Measurements from ENCODE around the gene EYA4.

Gene EYA4

DNA sequence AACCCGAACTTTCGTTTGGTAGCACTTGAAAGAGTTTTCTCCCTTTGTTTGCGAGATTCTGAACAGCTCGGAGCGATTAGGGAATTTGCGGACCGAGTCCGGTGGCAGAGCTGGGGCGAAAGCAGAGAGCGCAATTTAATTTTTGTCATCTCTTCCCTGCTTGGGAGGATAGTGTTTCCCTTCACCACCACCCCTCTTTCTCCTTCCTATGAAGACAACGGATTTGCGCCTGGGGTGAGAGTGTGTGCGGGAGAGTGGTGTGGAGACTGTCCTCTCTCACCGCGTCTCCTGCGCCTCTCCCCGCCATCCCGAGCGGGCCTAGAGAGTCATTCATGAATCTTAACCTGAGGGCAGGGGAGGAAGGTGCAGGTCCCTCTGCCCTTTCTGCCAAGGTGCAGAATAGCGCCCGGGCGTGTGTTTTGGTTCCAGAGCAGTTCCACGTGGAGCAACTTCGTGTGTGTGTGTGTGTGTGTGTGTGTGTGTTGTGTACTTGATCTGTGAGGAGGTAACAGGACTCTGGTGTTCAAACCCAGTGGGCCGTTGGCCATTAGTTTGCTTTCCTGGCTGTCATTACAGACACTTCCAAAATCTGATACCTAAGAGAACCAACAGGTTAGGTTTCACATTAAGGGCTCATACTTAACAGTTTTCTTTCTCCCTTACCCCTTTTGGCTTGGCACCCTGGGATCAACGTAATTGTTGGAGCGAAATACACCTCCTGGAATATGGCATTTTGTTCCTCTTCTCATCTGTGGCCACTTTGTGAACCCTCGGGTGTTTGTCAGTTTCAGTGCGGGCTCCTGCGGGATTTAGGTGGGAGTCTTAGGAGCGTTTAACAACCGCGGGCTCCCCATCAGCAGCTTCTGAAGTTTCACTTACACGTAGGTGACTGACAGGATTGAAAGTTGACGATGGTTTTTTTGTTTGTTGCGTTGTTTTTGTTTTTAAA lies 1.8 kb downstream of the EYA4 start:
- DNase-seq, result no peak

DNA sequence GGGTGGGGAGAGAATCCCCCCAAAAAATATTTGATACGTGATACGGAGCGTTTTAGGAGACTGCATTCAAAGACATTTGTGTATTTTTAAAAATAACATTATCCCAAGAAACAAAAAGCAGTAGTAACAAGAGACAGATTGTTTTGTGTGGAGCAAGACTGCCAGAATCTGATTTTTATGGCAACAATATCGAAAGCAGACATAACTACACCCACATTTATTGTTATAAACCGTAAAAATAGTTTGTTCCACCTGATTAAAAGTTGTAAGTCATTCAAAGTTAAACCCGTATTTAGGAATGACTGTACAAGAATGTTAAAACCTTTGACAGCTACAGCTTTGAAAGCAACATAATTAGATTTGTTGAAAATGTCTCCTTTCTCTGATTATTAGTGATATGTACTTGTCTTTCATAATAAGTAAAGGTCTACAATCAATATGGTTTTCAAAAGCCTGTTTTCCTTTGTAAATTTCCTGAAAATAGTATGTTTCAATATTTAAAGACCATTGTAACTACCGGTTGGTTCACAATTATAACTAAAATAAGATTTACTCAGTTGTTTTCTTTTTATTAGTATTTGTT lies 2.7 kb downstream of the EYA4 start:
- DNase-seq, result no peak

DNA sequence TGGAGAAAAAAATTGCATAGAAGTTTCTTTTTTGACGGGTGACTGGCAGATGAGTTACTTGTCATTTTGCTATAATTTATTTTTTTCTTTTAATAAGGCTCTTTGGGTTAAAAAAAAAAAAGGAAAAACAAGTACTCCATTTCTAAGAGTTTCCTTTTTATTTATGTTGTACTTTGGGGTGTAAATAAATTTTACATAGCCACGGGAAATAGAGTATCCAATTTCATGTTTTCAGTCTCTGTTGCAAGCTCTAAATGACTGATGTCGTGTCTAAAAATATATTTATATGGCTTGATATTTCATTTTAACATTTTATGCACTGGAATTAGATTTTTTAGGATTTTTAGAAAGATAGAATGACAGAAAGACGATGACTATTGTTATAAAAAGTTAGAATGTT lies 3.4 kb downstream of the EYA4 start:
- DNase-seq, result no peak

DNA sequence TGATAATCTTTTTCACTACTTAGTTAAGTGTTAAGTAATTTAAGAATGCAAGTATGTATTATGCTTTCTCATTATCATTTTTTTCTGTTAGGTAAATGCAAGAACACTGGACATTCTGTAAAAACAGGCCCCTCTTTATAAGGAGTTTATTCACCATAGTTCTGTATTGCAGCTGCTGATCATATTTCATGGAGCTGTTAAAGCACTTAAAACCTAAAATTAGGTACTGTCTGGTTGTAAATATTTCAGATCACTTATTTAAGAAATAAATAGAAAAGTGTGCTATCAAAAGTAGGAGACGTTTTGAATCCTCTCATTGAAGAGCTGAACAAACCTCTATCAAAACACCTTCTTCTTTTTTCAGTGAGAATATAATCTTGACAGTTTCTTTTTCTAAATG lies 3.9 kb downstream of the EYA4 start:
- no peak for DNase-seq

DNA sequence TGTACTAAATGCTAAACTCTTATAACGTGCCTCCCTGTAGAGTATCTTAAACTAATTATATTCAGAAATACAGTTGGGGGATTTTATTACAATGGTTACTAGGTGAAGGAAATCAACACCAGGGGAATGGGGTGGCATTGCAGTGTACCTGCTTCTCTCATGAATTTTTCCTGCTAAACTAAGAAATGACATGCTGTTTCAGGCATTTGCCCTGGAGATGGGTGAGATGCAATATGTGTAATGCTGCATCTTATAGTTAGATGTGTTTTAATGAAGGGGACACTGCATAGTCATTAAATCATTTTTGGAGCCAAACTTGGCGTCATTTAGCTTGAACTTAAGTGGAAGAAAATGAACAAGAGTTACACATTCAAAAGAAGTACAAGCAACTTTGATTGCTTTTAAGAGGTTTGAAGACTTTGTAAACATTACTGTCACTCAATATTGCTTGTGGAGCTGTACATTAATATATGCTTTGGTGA lies 4.3 kb downstream of the EYA4 start:
- no peak for DNase-seq

DNA sequence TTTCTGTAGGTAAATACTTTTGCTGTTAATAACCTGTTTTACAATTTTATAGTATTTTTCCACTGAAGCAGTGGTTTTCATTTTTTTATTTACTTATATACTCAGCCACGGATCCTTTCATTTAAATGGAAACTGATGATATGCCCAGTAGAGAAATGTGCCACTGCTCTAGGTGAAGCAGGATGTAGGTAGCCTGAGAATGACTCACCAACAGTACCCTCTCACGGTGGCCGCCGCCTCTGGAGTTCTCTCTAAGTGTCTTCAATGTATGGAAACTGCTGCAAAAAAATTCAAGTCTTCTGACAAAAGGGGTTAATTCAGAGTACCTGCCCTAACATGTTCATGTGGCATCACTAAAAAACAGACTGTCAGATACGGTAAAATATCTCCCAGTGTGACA lies 6.4 kb downstream of the EYA4 start:
- no peak for DNase-seq

DNA sequence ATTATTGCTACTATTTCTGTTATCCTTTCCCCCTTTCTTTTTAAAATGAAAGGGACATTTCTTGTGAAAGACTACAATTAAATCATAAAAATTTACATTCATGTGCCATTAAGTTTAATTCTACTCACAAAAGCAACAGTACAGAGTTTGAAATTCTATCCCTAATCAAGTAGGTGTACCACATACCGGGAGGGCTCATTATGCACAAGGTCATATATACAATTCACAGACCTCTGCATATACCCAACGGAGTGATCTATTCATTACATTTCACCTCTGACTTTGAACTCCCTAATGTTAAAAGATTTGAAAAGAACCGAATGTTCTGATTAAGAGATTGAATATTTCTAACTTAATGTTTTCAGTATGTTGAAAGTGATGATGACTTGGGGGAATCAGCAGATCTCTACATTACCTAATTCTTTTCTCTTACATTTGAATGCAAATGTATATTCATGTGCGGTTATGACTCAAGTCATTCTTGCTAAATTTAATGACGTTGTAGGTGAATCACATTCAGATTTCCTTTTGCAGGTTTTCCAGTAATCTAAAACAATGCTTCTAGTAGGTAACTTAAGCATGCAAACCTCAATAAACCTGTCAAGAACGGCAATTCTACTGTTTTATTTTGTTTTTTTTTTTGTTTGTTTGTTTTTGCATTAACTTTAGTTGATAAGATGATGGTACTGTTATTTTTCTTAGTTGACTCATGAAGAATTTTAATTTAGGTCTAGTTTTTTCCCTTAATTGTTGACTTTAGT lies 7.3 kb downstream of the EYA4 start:
- DNase-seq, result no peak

DNA sequence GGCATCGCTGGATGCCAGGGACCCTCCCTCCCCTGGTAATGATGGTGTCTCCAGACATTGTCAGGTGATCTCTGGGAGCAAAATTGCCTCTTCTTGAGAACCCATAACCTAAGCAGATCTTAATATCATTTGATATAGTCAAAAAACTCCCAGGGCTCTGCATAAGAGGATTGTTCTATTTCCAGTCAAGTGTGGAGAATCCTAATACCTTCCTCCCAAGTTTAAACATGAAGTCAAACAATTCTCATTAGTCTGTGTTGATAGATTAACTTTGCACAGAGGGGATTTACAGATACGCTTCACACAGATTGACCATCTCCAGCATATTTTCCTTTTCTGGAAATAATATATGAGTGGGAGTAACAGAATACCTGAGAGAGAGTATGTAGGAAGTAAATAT lies 10.5 kb downstream of the EYA4 start:
- no peak for DNase-seq

DNA sequence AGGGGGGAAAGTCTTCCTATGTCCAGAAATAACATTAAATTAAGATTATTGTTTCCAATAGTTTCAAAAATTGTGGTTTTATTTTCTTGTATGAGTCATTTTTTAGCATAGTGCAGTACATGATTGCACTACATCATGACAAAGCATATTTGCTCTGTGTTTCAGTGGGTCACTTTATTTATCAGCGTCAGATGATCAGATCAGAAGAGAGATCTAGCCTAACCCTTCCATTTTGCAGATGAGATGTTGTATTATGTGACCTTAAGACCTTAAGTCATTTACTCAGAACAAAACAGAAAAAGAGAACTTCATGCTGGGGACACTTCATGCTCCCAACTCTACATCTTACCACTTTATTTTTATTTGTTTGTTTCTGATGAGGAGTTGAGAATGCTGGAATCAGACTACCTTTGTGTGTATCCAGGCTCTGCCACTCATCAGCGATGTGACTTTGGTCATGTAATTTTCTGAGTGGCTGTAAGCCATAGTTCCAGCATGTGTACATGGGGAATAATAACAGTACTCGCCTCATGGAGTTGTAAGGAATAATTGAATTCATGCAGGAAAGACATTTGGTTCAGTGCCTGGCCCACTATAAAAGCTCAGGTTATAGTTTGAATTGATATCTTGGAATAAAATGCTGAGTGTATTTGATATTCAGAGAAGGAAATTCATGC lies 13.5 kb downstream of the EYA4 start:
- no peak for DNase-seq

DNA sequence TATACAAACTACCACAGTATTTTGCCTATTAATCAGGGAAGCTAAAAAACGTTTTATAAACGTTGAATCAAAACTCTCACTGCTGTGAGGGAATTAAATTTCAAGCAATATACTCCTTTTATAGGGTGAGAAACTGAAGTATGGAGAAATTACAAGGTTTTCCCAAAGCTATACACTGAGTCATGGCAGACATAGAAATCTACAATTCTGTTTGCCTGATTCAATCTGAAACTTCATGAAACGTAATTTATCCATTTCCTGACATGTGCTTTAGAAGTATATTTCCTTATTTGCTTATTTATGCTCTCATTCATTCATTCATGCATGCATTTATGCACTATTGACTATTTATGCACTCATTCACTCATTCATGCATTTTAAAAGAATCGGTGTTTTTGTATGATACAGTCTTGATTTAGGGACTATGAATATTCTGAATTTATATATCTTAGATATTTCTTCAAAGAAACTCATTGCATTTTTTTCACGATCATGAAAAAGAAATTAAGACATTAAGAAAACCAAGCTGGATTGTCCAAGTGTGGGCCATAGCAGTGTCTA lies 16.5 kb downstream of the EYA4 start:
- no peak for DNase-seq

DNA sequence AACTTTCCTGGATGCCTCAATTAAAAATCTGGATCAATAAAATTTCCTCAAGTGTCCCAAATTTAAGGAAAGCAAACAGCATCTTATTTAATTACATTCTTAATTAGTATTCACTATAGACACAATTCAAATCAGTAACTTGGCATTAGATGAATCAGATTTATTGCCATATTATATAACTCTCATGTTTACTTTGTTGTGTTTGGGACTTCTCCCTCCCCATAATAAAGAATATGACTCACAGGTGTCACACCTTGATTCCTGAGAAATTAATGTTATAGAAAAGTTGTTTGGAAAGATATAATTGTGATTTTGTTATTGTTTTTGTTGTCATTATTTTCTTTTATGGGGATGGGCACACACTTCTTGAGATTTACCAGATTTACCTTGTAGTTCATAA lies 18.4 kb downstream of the EYA4 start:
- DNase-seq, result no peak

DNA sequence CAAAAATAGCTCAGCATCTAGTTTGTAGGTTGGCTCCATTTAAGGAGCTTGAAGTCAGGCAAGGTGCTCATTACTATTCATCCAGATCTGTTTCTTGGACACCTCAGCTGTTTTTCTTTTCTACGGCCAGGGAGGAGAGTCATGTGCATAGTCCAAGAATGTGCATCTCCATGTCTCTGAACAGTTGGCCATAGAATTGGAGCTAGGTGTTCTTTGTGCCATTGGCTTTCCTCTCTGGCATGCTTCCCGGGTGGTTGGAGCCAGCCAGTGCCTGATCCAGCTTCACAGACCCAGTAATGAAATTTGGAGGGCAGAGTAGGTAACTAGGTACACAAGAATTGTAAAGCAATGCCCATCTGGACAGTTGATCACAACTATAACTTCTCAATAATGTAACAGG lies 21.6 kb downstream of the EYA4 start:
- no peak for DNase-seq

DNA sequence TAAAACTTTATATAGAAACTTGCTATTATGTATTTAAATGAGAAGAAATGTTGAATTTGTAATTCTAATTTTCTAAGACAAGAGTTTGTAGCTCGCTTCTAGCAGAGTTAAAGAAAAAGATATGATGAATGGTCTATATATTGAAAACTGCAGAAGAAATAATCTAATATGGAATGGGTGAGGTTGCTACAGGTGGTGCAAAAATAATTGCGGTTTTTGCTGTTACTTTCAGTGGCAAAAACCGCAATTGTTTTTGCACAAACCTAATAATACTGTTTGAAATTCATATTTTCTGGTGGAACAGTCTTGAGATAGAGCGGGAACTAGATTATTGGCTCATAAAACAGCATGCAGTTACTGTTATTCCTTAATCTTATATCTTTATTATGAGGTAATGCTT lies 23.9 kb downstream of the EYA4 start:
- no peak for DNase-seq

DNA sequence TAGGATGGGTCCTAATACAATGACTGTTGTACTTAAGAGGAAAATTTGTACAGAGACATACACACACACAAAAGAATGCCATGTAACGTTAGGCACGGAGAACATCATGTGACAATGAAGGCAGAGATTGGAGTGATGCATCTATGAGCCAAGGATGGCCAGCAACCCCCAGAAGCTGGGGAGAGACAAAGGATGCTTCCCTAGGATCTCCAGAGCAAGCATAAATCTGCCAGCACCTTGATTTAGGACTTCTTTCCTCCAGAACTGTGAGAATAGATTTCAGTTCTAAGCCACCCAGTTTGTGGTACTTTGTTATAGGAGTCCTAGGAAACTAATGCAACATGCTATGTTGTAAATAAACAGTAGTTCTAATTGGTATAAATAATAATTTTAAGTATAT lies 25.0 kb downstream of the EYA4 start:
- no peak for DNase-seq

DNA sequence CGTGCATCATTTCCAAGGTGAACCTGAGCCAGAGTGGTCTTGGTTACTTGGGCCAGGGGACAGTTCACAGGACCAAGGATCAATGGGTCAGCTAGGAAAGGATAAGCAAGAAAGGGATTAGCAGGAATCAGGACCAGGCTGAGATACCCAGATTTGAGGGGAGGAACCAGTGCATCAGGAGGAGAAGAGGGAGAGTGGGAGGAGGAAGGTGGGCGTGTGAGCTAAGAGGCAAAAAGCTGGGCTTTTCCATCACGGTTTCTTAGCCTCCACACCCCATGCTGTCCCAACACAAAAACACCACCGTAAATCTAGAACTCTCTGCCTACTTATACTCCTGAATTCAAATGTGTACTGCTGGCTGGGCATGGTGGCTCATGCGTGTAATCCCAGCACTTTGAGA lies 27.5 kb downstream of the EYA4 start:
- DNase-seq, result no peak

DNA sequence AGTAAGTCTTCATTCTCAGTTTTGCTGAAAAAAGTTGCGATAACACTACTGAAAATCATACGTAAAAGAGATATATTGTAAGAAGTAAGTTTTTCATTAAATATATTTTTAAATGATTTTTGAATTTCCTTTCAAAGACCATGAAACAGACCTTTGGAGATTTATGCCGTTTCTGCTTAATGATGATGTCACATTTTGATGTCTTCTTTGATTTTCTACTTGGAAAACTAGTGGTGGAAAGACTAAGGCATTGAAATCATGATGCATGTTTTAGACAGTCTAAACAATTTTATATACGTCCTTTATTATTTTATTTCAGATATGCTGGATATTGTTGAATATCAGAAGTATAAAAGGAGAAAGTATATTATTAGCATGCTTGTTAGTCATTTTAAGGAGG lies 33.7 kb downstream of the EYA4 start:
- no peak for DNase-seq

DNA sequence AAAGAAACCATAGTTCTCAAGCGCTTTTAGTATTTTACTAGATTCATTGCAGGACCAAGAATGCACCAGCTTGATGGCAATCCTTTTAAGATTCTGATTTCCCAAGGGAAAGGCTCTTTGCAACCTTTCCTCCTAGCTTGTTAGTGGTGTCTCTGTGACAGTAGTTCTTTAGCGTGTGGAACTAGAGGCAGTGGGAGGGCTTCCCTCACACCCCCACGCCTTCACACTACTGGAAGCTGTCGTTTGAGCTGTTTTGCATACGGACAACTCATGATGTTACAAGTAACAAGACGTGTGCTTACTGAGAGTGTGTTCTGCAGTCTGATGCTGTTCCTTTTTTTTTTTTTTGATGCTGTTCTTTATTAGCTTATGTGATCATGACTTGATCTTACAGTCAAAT lies 34.1 kb downstream of the EYA4 start:
- DNase-seq, result no peak

DNA sequence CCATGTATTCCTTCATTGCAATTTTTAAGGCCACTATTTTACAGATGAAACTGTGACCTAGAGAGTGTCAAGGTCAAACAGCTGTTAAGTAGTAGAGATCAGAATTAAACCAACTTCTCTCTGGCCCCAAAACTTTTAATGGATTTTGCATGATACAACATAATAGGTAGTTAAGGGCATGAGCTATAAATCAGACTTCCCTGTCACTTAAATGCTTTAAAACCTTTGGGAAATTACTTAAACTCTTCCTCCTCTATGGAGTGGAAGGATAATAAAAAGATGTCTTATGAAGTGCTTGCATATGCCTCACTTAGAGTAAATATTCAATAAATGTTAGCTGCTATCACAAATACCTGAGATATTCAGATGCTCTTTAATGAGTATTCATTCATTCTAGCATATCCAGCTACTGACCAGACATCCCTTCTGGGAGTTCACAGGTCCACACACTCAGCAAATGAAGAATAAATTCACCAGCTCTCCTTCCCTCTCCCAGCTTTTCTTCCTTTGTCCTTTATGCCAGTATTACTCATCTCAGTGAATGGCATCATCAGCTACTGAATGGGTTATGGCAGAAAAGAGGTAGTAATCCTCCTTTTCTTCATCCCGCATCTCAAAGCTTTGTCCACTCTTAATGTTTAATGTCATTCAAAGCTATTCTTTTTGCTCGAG lies 36.2 kb downstream of the EYA4 start:
- DNase-seq, result no peak

DNA sequence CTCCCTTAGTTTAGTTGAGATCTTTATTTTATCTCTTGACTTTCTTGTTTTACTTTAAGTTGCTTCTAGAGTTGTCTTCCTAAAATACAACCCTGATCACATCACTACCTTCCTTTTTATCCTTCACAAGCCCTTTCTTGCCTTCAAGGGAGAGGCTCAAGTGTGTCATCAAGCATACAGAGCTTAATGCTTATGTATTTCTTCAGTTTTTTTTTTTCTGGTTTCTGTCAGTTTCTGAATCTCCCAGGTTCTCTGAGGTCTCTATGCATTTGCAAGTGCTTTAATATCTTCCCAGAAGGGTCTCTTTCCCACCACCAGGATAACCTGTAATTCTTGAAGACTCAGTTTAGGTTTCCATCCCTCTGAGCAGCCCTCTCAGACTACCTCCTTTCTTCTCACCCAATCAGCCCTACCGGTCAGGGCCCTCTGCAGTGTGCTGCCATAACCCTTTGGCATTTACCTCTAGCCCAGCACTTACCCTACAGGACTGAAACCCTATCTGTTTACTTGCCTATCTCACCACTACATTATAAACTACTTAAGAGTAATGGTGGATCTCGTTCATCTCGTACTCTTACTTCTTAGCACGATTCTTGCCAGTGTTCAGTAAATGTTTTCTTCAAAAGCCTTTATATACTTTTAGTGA lies 36.9 kb downstream of the EYA4 start:
- no peak for DNase-seq

DNA sequence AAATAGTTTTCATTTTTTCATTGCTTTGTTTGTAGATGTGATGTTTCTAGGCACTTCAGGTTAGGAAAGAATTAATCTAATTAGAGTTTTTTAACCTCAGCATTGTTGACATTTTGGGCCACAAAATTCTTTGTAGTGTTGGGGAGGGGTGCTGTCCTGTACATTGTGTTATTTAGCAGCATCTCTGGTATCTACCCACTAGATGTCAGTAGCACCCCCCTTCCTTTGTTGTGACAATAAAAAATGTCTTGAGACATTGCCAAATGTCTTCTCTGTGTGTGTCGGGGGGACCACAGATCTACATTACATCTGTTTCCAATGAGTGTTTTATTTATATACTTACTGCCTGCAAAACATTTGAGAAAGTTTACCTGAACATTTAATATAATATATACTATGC lies 45.6 kb downstream of the EYA4 start:
- no peak for DNase-seq

DNA sequence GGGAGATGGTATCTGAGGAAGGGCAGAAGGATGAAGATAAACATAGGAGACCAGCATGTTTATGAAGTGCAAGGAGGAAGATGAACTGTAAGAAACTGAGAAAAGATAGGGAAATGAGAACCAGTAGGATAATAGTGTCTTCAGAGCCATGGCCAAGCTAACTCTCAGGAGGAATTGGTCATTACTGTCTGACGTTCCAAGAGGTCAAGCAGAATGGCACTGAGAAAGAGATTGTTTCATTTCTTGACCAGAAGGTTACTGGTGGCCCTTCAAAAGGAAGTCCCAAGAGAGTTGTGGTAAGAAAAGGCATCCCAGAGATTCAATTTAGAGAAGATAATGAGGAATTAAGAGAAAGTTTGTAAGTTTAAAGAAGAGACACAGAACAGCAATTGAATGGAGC lies 47.5 kb downstream of the EYA4 start:
- DNase-seq, result no peak

Measured in effector CD4-positive, alpha-beta T cell (primary cell).